ENCODE measurements around the gene ARHGAP12.
"Not testable (repeated sequence)": the region's sequence is repeated elsewhere in the genome, so short reads cannot be mapped to it uniquely, and the experiment has no call there.

ARHGAP12 gene, protein sequence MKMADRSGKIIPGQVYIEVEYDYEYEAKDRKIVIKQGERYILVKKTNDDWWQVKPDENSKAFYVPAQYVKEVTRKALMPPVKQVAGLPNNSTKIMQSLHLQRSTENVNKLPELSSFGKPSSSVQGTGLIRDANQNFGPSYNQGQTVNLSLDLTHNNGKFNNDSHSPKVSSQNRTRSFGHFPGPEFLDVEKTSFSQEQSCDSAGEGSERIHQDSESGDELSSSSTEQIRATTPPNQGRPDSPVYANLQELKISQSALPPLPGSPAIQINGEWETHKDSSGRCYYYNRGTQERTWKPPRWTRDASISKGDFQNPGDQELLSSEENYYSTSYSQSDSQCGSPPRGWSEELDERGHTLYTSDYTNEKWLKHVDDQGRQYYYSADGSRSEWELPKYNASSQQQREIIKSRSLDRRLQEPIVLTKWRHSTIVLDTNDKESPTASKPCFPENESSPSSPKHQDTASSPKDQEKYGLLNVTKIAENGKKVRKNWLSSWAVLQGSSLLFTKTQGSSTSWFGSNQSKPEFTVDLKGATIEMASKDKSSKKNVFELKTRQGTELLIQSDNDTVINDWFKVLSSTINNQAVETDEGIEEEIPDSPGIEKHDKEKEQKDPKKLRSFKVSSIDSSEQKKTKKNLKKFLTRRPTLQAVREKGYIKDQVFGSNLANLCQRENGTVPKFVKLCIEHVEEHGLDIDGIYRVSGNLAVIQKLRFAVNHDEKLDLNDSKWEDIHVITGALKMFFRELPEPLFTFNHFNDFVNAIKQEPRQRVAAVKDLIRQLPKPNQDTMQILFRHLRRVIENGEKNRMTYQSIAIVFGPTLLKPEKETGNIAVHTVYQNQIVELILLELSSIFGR

GRCh38 chr10:31928549-31929260, at the start of gene ARHGAP12:
TSS of gene ARHGAP12 (minus strand) at chr10:31928831. CDS start at chr10:31908855, 19,976 bp downstream.
- DNase-seq (ENCODE audit: extremely low read depth in 1 of 2, low read depth in 1 of 2) = peak in 1 of 2 donors; percentile 84

DNA sequence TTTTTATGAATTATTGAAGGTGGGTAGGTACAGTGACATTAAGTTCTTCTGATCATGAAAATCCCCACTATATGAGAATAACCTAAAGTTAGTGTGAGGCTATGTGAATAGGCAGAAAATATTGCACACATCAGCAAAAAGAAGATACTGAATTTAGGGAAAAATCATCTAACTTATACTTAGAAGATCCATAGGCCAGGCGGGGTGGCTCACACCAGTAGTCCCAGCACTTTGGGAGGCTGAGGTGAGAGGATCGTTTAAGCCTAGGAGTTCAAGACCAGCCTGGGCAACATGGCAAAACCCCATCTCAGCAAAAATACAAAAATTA, 49.5 kb upstream of the ARHGAP12 start:
- no peak for DNase-seq (ENCODE audit: extremely low read depth in 1 of 2, low read depth in 1 of 2)

- DNase-seq (ENCODE audit: extremely low read depth in 1 of 2, low read depth in 1 of 2) = no peak
Measured at GRCh38 chr10:31977440-31978155, 49.0 kb upstream of the ARHGAP12 start.

- no peak for DNase-seq (ENCODE audit: extremely low read depth in 1 of 2, low read depth in 1 of 2)
Measured at GRCh38 chr10:31975157-31975765, 46.6 kb upstream of the ARHGAP12 start.

DNA sequence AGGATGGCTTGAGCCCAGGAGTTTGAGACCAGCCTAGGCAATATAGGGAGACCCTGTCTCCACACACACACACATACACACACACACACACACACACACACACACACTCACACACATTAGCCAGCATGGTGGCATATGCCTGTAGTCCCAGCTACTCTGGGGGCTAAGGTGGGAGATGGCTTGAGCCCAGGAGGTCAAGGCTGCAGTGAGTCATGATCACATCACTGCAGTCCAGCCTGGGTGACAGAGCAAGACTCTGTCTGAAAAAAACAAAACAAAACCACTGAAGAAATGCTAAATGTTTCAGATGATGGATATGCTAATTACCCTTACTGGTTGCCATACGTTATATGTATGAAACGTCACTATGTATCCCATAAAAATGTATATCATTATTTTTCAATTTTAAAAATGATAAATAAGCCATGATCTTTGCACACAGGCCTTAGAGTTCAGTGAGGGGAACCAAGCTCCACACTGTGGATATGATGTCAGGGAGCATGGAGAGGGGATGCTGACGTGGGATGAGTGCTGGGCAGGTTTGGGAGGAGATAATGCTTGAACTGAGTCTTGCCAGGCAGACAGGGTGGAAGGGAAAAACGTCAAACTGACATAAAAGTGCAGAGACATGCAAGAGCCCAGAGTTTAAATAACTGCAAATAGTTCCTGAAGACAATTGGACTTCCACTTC, 45.9 kb upstream of the ARHGAP12 start:
- no peak for DNase-seq (ENCODE audit: extremely low read depth in 1 of 2, low read depth in 1 of 2)

- no peak for DNase-seq (ENCODE audit: extremely low read depth in 1 of 2, low read depth in 1 of 2)
Measured at GRCh38 chr10:31972519-31973041, 43.9 kb upstream of the ARHGAP12 start.

GRCh38 chr10:31969847-31970246, 41.2 kb upstream of the ARHGAP12 start:
- DNase-seq (ENCODE audit: extremely low read depth in 1 of 2, low read depth in 1 of 2) = not testable (repeated sequence)

- no peak for DNase-seq (ENCODE audit: extremely low read depth in 1 of 2, low read depth in 1 of 2)
Measured at GRCh38 chr10:31963589-31963980, 35.0 kb upstream of the ARHGAP12 start.

DNA sequence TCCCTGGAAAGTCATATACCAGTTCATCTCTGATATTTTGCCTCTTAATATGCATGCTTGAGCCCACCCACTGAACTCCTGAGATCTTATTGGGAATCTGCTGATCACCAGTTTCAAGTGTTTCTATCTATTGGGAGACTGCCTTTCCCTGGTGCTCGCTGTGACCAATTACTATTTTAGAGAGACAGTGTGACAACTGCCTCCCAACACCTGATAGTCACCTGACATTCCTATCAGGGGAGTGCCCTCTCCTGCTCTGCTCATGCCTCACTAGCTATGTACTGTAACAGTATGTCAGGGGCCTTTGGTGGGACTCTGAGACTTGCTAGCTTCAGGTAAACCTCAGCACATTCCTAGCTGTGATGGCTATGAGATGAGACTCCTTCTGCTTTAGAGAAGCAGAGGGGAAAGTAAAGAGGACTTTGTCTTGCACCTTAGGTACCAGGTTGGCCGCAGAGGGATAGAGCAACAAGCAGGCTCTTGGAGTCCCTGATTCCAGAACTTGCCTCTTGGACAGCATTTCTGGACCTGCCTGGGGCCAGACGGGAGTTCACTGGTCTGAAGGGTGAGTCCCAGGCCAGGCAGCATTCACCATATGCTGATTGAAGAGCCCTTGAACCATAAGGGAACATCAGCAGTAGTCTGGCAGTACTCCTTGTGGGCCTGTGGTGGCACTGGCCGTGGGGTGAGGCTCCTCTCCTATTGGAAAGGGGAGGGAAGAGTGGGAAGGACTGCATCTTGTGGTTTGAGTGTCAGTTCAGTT, 34.4 kb upstream of the ARHGAP12 start:
- DNase-seq (ENCODE audit: extremely low read depth in 1 of 2, low read depth in 1 of 2) = no peak

- DNase-seq (ENCODE audit: extremely low read depth in 1 of 2, low read depth in 1 of 2) = no peak
Measured at GRCh38 chr10:31961277-31962074, 32.8 kb upstream of the ARHGAP12 start.

DNA sequence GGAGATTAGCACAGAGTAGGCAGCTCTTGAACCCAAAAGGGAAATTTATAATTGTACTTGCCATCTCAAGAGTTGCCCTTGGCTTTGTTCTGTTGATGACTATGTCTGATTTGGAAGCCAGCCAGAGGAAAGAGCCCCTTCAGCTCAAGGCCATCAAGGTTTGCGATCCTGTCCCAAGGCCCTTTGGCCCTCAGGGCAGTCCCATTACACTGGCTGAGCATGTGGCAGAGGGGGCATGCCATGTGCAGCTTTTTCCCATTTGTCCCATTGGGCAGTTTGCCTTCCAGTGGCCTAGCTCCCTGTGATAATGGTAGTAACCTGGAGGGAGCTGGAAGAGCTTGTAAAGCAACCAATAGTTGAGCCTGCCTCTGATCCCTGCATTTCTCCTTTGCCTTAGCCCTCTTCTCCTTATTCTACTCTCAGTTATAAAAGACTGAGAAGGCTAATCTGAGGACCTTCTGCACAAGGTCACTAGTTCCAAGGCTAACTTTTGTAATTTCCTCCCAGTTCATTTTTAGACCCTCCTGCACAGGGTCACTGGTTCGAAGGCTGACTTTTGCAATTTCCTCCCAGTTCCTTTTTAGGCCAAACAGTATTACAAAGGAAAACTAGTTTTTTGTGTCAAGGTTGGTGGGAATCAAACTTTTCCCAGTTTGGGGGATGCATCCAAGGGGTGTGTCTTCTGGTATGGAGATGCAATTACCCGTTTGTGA, 31.0 kb upstream of the ARHGAP12 start:
- no peak for DNase-seq (ENCODE audit: extremely low read depth in 1 of 2, low read depth in 1 of 2)

DNA sequence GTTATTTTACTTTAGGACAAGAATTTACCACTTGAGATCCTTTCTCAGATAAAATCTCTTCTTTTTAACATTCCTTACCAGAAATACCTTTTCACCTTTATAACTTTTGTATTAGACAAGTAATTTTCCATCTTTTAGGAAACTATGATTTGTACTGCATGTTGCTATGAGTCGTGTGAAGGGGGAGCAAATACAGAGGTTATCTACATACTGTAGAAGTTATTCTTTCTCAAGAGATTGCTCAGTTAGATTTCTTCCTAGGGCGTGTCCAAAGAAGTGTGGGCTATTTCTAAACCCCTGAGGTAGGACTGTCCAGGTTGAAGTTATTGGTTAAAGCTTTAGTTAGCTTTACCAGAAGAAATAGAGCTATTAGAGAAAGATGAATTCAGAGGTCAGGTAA, 30.2 kb upstream of the ARHGAP12 start:
- no peak for DNase-seq (ENCODE audit: extremely low read depth in 1 of 2, low read depth in 1 of 2)

DNA sequence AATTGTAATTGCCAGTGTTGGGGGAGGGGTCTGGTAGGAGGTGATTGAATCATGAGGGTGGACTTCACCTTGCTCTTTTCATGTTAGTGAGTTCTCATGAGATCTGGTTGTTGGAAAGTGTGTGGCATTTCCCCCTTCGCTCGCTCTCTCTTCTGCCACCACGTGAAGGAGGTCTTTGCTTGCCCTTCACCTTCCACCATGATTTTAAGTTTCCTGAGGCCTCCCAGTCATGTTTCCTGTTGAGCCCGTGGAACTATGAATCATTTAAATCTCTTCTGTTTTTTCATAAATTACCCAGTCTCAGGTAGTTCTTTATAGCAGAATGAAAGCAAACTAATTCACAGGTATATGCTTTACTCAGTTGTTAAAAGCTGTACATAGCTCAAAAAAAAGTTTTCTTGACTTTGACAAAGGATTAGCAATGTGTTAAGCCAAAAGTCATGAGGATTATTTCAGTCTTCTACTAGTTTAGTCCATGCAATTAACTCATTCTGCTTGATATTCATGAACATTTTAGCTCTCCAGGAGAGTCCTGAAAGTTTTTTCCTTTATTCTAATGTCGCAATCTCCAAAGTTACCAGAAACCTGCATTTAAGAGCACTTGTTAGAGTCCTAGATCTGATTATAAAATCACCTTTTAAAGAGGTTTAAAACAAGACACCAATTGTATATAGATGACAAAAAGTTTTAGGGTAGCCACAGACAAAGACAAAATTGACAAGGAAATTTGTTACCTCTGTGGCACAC, 27.7 kb upstream of the ARHGAP12 start:
- DNase-seq (ENCODE audit: extremely low read depth in 1 of 2, low read depth in 1 of 2) = no peak

- DNase-seq (ENCODE audit: extremely low read depth in 1 of 2, low read depth in 1 of 2) = no peak
Measured at GRCh38 chr10:31954410-31955191, 26.0 kb upstream of the ARHGAP12 start.

GRCh38 chr10:31953480-31953879, 24.8 kb upstream of the ARHGAP12 start:
- DNase-seq (ENCODE audit: extremely low read depth in 1 of 2, low read depth in 1 of 2) = no peak

DNA sequence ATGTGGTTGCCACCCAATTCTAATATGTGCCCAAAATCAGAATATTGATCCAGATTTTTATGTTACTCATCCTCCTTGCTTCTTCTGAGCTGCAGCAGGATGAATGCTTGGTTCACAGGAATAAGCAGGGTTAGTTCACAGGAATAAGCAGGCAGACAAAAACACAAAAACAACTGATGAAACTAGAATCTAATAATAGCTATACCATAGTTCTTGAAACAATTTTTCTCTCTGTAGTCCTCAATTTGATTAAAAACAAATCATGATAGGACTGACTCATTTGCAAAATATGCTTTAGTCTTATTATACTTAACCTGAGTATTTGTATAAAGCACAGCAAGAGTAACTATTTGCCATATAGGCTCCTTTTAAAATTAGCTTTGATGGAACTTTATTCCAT, 24.4 kb upstream of the ARHGAP12 start:
- DNase-seq (ENCODE audit: extremely low read depth in 1 of 2, low read depth in 1 of 2) = no peak

All from activated CD8-positive, alpha-beta memory T cell treated with anti-CD3 and anti-CD28 coated beads for 1 hour (primary cell).